GM23338 (cell line): ENCODE results near the gene KLHL21. TPM values are rescaled to one million over a fixed set of nuclear protein-coding genes. Genes with fewer than 3 reads are reported as not detected.
A peak's percentile ranks its signal among the peaks of the same experiment; 100 is the strongest.

Experiments used
- ATAC-seq: fragments of 200-7000 bp; cut with Tn5 transposase; 3 replicates; pipeline ENCODE4 v1.9.1; 2020
- DNase-seq: peaks from one replicate; pipeline ENCODE4 v3.0.0-alpha.2; 2015; ENCODE audit warnings: low spot score
- H2AFZ ChIP-seq: fragments of 200-600 bp; sonication (generic); 2 replicates; pipeline ENCODE4 v1.8.0; 2016; ENCODE audit warnings: antibody characterized with exemption, mild to moderate bottlenecking, moderate library complexity
- H3F3A ChIP-seq: fragments of 200-600 bp; sonication (generic); replicated peaks from 2 replicates; pipeline ENCODE4 v1.8.0; 2017; ENCODE audit warnings: antibody characterized with exemption, mixed run types, low read depth
- H3K27ac ChIP-seq: fragments of 200-600 bp; sonication (generic); 2 replicates; pipeline ENCODE4 v1.6.1; 2016; ENCODE audit warnings: low read depth
- H3K27me3 ChIP-seq: fragments of 200-600 bp; sonication (generic); 2 replicates; pipeline ENCODE4 v1.8.0; 2016; ENCODE audit warnings: mild to moderate bottlenecking, mixed run types, moderate library complexity; ENCODE audit not compliant: insufficient read depth
- H3K36me3 ChIP-seq: fragments of 200-600 bp; sonication (generic); 2 replicates; pipeline ENCODE4 v1.8.0; 2016; ENCODE audit warnings: mild to moderate bottlenecking; ENCODE audit not compliant: insufficient read depth
- H3K4me1 ChIP-seq: fragments of 200-600 bp; sonication (generic); 2 replicates; pipeline ENCODE4 v1.8.0; 2016; ENCODE audit warnings: mild to moderate bottlenecking, moderate library complexity; ENCODE audit not compliant: insufficient read depth
- H3K4me2 ChIP-seq: fragments of 200-600 bp; sonication (generic); 2 replicates; pipeline ENCODE4 v1.7.1; 2017; ENCODE audit warnings: mixed run types
- H3K4me3 ChIP-seq: fragments of 200-600 bp; sonication (generic); 2 replicates; pipeline ENCODE4 v1.6.1; 2016; ENCODE audit warnings: mixed run types
- H3K79me2 ChIP-seq: fragments of 200-600 bp; sonication (generic); replicated peaks from 2 replicates; pipeline ENCODE4 v1.8.0; 2017; ENCODE audit warnings: mild to moderate bottlenecking; ENCODE audit not compliant: insufficient read depth
- H3K9me2 ChIP-seq: fragments of 200-600 bp; sonication (generic); 2 replicates; pipeline ENCODE4 v1.8.0; 2017; ENCODE audit not compliant: insufficient read depth
- H4K20me1 ChIP-seq: fragments of 200-600 bp; sonication (generic); replicated peaks from 2 replicates; pipeline ENCODE4 v1.8.0; 2017; ENCODE audit warnings: mild to moderate bottlenecking; ENCODE audit not compliant: insufficient read depth
- H3K27ac Mint-ChIP-seq: 2 replicates; pipeline ENCODE4 v1.8.0; 2020; ENCODE audit warnings: inconsistent platforms, mild to moderate bottlenecking, moderate library complexity, mixed read lengths
- H3K27me3 Mint-ChIP-seq: 3 replicates; pipeline ENCODE4 v1.8.0; 2022; ENCODE audit warnings: low read depth, mild to moderate bottlenecking, moderate library complexity, mixed read lengths, inconsistent platforms; ENCODE audit not compliant: insufficient read depth, poor library complexity
- H3K36me3 Mint-ChIP-seq: 3 replicates; pipeline ENCODE4 v1.8.0; 2021; ENCODE audit warnings: low read depth, mild to moderate bottlenecking, inconsistent platforms, moderate library complexity, mixed read lengths
- H3K4me1 Mint-ChIP-seq: 3 replicates; pipeline ENCODE4 v1.8.0; 2020; ENCODE audit warnings: mild to moderate bottlenecking, inconsistent platforms, mixed read lengths
- H3K4me3 Mint-ChIP-seq: 3 replicates; pipeline ENCODE4 v1.8.0; 2021; ENCODE audit warnings: moderate library complexity, mild to moderate bottlenecking, inconsistent platforms, mixed read lengths
- H3K9me3 Mint-ChIP-seq: 3 replicates; pipeline ENCODE4 v1.8.0; 2020; ENCODE audit warnings: moderate library complexity, mild to moderate bottlenecking, inconsistent platforms, mixed read lengths
- CREB1 ChIP-seq: fragments of 250-450 bp; sonication (Bioruptor Pico); IDR thresholded peaks from 2 replicates; pipeline ENCODE4 v1.5.0; 2020; ENCODE audit warnings: low read depth, mild to moderate bottlenecking, moderate library complexity
- EZH2phosphoT487 ChIP-seq: fragments of 200-600 bp; sonication (generic); IDR thresholded peaks from one replicate; pipeline ENCODE4 v1.8.1; 2018; ENCODE audit warnings: antibody characterized with exemption; ENCODE audit not compliant: unreplicated experiment
- JUNB ChIP-seq: IDR thresholded peaks from one replicate; pipeline ENCODE4 v1.6.1; 2016; ENCODE audit warnings: antibody characterized with exemption; ENCODE audit not compliant: unreplicated experiment
- NANOG ChIP-seq: IDR thresholded peaks from 2 replicates; pipeline ENCODE4 v1.6.1; 2016; ENCODE audit warnings: antibody characterized with exemption, borderline replicate concordance
- ZNF114 ChIP-seq: fragments of 250-450 bp; sonication (Bioruptor Pico); IDR thresholded peaks from 2 replicates; pipeline ENCODE4 v1.5.0; 2020; ENCODE audit warnings: mild to moderate bottlenecking, moderate library complexity
- ZNF331 ChIP-seq: fragments of 250-450 bp; sonication (Bioruptor Pico); IDR thresholded peaks from 2 replicates; pipeline ENCODE4 v1.5.0; 2020; ENCODE audit warnings: low read depth, mild to moderate bottlenecking, moderate library complexity
- polyA plus RNA-seq: library from polyadenylated mRNA; unstranded; fragments of >200 nt; fragmentation: Nextera tagmentation; extraction: Ambion mirVana; gene quantifications from 2 replicates; pipeline ENCODE4 v1.2.1, GENCODE V29; 2016
- total RNA-seq: library from RNA; depleted of rRNA; stranded (reverse); fragments of >200 nt; shearing (Covaris generic); gene quantifications from 2 replicates; pipeline ENCODE4 v1.2.3, GENCODE V29; 2014
- TF ChIP-seq, protein P1 (sequence below): IDR thresholded peaks from one replicate; pipeline ENCODE4 v1.6.1; 2018; ENCODE audit warnings: antibody characterized with exemption; ENCODE audit not compliant: unreplicated experiment
- TF ChIP-seq, protein P2 (sequence below), 2 experiments: fragments of 200-600 bp in 1 of 2; sonication (generic) in 1 of 2; conservative IDR thresholded peaks; 2 replicates each; pipeline versions ENCODE4 v1.5.1 to v1.6.1; 2016 to 2017; ENCODE audit warnings: antibody characterized with exemption in 2 of 2, low read depth in 2 of 2, mild to moderate bottlenecking in 2 of 2, moderate library complexity in 1 of 2

The KLHL21 gene
- total and polyA plus RNA-seq, 2 experiments from 2014 or later, result 7.3 to 35.9 TPM

- TF ChIP-seq, protein P1, sequence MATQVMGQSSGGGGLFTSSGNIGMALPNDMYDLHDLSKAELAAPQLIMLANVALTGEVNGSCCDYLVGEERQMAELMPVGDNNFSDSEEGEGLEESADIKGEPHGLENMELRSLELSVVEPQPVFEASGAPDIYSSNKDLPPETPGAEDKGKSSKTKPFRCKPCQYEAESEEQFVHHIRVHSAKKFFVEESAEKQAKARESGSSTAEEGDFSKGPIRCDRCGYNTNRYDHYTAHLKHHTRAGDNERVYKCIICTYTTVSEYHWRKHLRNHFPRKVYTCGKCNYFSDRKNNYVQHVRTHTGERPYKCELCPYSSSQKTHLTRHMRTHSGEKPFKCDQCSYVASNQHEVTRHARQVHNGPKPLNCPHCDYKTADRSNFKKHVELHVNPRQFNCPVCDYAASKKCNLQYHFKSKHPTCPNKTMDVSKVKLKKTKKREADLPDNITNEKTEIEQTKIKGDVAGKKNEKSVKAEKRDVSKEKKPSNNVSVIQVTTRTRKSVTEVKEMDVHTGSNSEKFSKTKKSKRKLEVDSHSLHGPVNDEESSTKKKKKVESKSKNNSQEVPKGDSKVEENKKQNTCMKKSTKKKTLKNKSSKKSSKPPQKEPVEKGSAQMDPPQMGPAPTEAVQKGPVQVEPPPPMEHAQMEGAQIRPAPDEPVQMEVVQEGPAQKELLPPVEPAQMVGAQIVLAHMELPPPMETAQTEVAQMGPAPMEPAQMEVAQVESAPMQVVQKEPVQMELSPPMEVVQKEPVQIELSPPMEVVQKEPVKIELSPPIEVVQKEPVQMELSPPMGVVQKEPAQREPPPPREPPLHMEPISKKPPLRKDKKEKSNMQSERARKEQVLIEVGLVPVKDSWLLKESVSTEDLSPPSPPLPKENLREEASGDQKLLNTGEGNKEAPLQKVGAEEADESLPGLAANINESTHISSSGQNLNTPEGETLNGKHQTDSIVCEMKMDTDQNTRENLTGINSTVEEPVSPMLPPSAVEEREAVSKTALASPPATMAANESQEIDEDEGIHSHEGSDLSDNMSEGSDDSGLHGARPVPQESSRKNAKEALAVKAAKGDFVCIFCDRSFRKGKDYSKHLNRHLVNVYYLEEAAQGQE, result no peak
- TF ChIP-seq CREB1 (CRISPR knock-in tag) (no peak), JUNB (no peak), ZNF114 (CRISPR knock-in tag) (no peak)
- TF ChIP-seq, protein P2, sequence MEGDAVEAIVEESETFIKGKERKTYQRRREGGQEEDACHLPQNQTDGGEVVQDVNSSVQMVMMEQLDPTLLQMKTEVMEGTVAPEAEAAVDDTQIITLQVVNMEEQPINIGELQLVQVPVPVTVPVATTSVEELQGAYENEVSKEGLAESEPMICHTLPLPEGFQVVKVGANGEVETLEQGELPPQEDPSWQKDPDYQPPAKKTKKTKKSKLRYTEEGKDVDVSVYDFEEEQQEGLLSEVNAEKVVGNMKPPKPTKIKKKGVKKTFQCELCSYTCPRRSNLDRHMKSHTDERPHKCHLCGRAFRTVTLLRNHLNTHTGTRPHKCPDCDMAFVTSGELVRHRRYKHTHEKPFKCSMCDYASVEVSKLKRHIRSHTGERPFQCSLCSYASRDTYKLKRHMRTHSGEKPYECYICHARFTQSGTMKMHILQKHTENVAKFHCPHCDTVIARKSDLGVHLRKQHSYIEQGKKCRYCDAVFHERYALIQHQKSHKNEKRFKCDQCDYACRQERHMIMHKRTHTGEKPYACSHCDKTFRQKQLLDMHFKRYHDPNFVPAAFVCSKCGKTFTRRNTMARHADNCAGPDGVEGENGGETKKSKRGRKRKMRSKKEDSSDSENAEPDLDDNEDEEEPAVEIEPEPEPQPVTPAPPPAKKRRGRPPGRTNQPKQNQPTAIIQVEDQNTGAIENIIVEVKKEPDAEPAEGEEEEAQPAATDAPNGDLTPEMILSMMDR (conservative IDR thresholded peaks at IDR 0.05; ENCODE audit: low read depth in 2 of 2), result no peak
These were observed 20.3 kb downstream of the KLHL21 start (continued) for GRCh38 chr1:6582370-6582769.

DNA sequence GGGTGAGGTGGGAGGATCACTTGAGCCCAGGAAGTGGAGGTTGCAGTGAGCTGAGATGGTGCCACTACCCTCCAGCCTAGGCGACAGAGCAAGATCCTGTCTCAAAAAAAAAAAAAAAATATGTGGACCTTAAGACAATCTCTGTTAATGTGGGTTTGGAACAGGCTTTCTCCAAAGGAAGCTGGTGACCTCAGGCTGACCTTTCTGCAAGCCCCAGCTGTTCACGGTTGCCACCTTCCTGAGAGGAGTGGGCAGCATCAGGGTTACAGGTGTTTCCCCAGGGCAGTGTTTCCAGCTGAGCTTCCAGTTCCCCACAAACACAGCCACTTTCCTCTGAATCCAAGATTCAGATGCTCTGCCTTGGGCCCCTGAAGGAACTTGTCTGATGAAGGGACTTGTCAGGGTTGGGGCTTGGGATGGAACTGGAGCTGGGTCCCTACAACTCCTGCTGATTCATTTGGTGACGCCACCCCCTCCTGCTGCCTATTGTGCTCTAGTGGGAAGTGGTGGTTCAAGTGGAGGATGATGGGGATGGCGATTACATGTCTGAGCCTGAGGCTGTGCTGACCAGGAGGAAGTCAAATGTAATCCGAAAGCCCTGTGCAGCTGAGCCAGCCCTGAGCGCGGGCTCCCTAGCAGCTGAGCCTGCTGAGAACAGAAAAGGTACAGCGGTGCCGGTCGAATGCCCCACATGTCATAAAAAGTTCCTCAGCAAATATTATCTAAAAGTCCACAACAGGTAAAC, 20.9 kb downstream of the KLHL21 start:
- no peak overlapping the region for H3K4me2 ChIP-seq
- Mint-ChIP-seq H3K4me3 (peak overlapping the region; percentile 34; the same call in 2 of the 3 replicates), H3K27me3 (peaks cover 10% of the 10 kb centered on the region), H3K4me1 (peaks cover 20% of the 10 kb centered on the region), H3K9me3 (no peaks in the 10 kb centered on the region), H3K27ac (no peak overlapping the region), H3K36me3 (peaks cover 2% of the 10 kb centered on the region; the same call in 1 of the 3 replicates)
- no peaks in the 10 kb centered on the region for H3K27me3 ChIP-seq
- no peaks in the 10 kb centered on the region for H3K36me3 ChIP-seq
- no peaks in the 10 kb centered on the region; the same call in 1 of the 2 replicates for H3F3A ChIP-seq
- peaks cover 13% of the 10 kb centered on the region; the same call in 1 of the 2 replicates for H3K4me1 ChIP-seq
- H3K9me2 ChIP-seq, result no peaks in the 10 kb centered on the region
- no peak overlapping the region for H3K4me3 ChIP-seq
- TF ChIP-seq, protein P1, result no peak
- no peak for TF ChIP-seq NANOG
- TF ChIP-seq ZNF114 (CRISPR knock-in tag), result no peak
- TF ChIP-seq ZNF331 (CRISPR knock-in tag), result no peak
- TF ChIP-seq, protein P2 (conservative IDR thresholded peaks at IDR 0.05; ENCODE audit: low read depth in 2 of 2), result no peak
- no peak for TF ChIP-seq EZH2phosphoT487
- no peak overlapping the region for H2AFZ ChIP-seq
- H3K27ac ChIP-seq, result no peak overlapping the region
- peaks cover 16% of the 10 kb centered on the region for H3K79me2 ChIP-seq
- DNase-seq (no peak), ATAC-seq (no peak)
- peaks cover 5% of the 10 kb centered on the region; the same call in 1 of the 2 replicates for H4K20me1 ChIP-seq
